ENCODE results near the gene DCLK2.

Gene DCLK2

DNA sequence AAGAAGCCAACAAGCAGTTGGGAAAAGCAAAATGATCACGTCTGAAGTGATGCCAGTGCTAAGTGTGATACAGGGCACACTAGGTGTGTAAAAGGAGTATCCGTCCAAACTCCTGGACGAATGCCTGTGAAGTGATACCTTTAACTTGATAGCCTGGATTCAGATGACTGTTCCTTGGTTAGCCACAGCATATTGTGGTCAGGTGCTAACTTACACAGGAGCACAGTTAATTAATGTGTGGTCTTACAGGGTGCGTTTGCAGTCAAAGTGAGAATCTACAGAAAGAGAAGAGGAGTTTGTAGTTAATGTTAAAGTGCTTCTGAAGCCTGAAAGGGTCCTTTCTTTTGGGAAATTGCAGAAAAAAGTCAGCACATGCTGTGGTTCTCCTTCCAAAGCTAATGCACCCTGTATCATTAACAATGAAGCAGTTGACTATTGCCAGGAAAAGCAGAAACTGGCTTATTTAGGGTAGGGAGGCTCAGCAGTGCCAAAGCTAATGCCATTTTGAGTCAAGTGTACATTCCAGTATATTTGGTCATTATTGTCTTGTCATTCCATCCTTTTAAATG, 61.1 kb downstream of the DCLK2 start:
- H3K4me2 ChIP-seq (ENCODE audit: low read depth, low read length, poor library complexity, severe bottlenecking) = no peak overlapping the region

DNA sequence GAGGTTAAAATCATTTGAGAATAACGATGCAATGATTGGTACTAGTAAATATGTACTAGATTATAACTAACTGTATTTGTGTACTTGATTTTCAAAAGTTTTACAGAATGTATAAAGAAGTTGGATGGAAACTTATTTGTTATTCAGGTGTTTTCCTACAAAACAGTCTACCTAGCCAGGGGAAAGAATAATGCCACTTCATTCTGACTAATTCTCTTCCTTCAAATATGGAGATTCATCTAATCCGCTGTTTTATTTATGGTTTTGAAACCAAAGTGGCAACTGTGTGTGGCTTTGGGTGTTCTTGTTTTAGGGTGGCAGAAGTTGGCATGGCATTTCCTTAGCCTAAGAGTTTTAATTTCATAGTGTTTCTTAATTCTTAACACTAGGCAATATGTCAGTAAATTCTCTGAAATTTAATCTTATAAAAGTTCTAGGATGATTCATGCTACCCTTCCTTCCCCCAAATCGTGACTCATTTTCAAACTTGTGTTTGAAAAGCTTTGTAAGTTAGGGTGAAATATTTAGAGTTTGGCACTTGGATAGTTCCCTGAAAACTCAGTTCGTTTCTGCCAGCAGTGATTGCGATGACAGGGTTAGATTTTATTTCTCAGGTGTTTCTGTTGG, 62.6 kb downstream of the DCLK2 start:
- Histone ChIP-seq H3K9ac (ENCODE audit: low read length) (no peak overlapping the region), H3K27me3 (ENCODE audit: low read length) (no peaks in the 10 kb centered on the region), H4K20me1 (ENCODE audit: low read depth, low read length) (no peaks in the 10 kb centered on the region), H3F3A (ENCODE audit: insufficient read depth) (no peaks in the 10 kb centered on the region), H3K4me2 (ENCODE audit: low read depth, low read length, poor library complexity, severe bottlenecking) (no peak overlapping the region), H2AFZ (ENCODE audit: low read depth, low read length, severe bottlenecking) (no peak overlapping the region), H3K9me2 (replicated peaks; ENCODE audit: insufficient read depth, low read length) (no peaks in the 10 kb centered on the region), H3K79me2 (ENCODE audit: insufficient read depth, low read length) (no peaks in the 10 kb centered on the region), H3K27ac (ENCODE audit: low read depth, low read length) (no peak overlapping the region), H3K9me3 (ENCODE audit: insufficient read depth, low read length) (no peaks in the 10 kb centered on the region), H3K4me3 (ENCODE audit: insufficient read depth, low read length, poor library complexity, severe bottlenecking) (no peak overlapping the region), H3K36me3 (ENCODE audit: low read length) (no peaks in the 10 kb centered on the region)
- no peak for TF ChIP-seq EZH2phosphoT487 (conservative IDR thresholded peaks at IDR 0.05; ENCODE audit: low read length)
- TF ChIP-seq, protein P1, sequence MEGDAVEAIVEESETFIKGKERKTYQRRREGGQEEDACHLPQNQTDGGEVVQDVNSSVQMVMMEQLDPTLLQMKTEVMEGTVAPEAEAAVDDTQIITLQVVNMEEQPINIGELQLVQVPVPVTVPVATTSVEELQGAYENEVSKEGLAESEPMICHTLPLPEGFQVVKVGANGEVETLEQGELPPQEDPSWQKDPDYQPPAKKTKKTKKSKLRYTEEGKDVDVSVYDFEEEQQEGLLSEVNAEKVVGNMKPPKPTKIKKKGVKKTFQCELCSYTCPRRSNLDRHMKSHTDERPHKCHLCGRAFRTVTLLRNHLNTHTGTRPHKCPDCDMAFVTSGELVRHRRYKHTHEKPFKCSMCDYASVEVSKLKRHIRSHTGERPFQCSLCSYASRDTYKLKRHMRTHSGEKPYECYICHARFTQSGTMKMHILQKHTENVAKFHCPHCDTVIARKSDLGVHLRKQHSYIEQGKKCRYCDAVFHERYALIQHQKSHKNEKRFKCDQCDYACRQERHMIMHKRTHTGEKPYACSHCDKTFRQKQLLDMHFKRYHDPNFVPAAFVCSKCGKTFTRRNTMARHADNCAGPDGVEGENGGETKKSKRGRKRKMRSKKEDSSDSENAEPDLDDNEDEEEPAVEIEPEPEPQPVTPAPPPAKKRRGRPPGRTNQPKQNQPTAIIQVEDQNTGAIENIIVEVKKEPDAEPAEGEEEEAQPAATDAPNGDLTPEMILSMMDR (IDR thresholded peaks at IDR 0.05; ENCODE audit: insufficient read depth, low read length, poor library complexity, severe bottlenecking) = no peak

More for the DNA sequence above, 61.1 kb downstream of the DCLK2 start:
- H3K27me3 ChIP-seq (ENCODE audit: low read length) = no peaks in the 10 kb centered on the region
- TF ChIP-seq EZH2phosphoT487 (conservative IDR thresholded peaks at IDR 0.05; ENCODE audit: low read length) = no peak
- TF ChIP-seq, protein P1 (IDR thresholded peaks at IDR 0.05; ENCODE audit: insufficient read depth, low read length, poor library complexity, severe bottlenecking) = no peak
- no peaks in the 10 kb centered on the region for H4K20me1 ChIP-seq (ENCODE audit: low read depth, low read length)
- H3K9me3 ChIP-seq (ENCODE audit: insufficient read depth, low read length) = no peaks in the 10 kb centered on the region
- H3K36me3 ChIP-seq (ENCODE audit: low read length) = no peaks in the 10 kb centered on the region
- no peak overlapping the region for H2AFZ ChIP-seq (ENCODE audit: low read depth, low read length, severe bottlenecking)
- no peaks in the 10 kb centered on the region for H3F3A ChIP-seq (ENCODE audit: insufficient read depth)
- no peak overlapping the region for H3K27ac ChIP-seq (ENCODE audit: low read depth, low read length)
- no peaks in the 10 kb centered on the region for H3K79me2 ChIP-seq (ENCODE audit: insufficient read depth, low read length)
- H3K9ac ChIP-seq (ENCODE audit: low read length) = no peak overlapping the region
- no peak overlapping the region for H3K4me3 ChIP-seq (ENCODE audit: insufficient read depth, low read length, poor library complexity, severe bottlenecking)
- H3K9me2 ChIP-seq (replicated peaks; ENCODE audit: insufficient read depth, low read length) = no peaks in the 10 kb centered on the region

DNA sequence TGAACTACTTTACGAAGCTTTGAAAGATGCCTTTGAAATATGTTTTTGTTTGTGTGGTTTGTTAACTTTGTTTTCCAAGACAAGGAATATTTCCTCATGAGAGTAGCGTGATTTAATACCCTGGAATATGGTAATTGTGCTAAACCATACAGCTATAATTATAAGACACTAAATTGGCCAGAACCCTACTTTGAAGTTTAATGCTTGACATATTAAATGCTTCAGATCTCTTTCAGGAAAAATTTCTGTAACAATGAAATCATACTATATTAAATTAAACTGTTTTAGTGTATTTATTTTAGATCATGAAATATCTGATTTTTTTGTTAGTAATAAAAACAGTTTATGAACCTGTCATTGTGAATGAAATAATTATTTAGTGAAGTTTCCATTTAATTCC, 63.5 kb downstream of the DCLK2 start:
- H3K9ac ChIP-seq (ENCODE audit: low read length) = no peak overlapping the region
- no peaks in the 10 kb centered on the region for H4K20me1 ChIP-seq (ENCODE audit: low read depth, low read length)
- no peaks in the 10 kb centered on the region for H3K9me3 ChIP-seq (ENCODE audit: insufficient read depth, low read length)
- no peaks in the 10 kb centered on the region for H3F3A ChIP-seq (ENCODE audit: insufficient read depth)
- H3K27ac ChIP-seq (ENCODE audit: low read depth, low read length) = no peak overlapping the region
- H3K4me2 ChIP-seq (ENCODE audit: low read depth, low read length, poor library complexity, severe bottlenecking) = no peak overlapping the region
- H3K79me2 ChIP-seq (ENCODE audit: insufficient read depth, low read length) = no peaks in the 10 kb centered on the region
- no peak overlapping the region for H2AFZ ChIP-seq (ENCODE audit: low read depth, low read length, severe bottlenecking)
- H3K9me2 ChIP-seq (replicated peaks; ENCODE audit: insufficient read depth, low read length) = no peaks in the 10 kb centered on the region
- H3K4me3 ChIP-seq (ENCODE audit: insufficient read depth, low read length, poor library complexity, severe bottlenecking) = no peak overlapping the region
- H3K36me3 ChIP-seq (ENCODE audit: low read length) = no peaks in the 10 kb centered on the region
- no peaks in the 10 kb centered on the region for H3K27me3 ChIP-seq (ENCODE audit: low read length)
- TF ChIP-seq EZH2phosphoT487 (conservative IDR thresholded peaks at IDR 0.05; ENCODE audit: low read length) = no peak
- TF ChIP-seq, protein P1 (IDR thresholded peaks at IDR 0.05; ENCODE audit: insufficient read depth, low read length, poor library complexity, severe bottlenecking) = no peak

Measured in SU-DHL-6 (cell line).